Hepatocyte (in vitro differentiated cells): ENCODE data around the gene STK40. TPM values are rescaled to one million over a fixed set of nuclear protein-coding genes. Genes with fewer than 3 reads are reported as not detected.

Experiments
- DNase-seq: peaks from one replicate; pipeline ENCODE4 v3.0.0-alpha.2; 2016; ENCODE audit warnings: low spot score
- H2AFZ ChIP-seq: fragments of 200-600 bp; sonication (generic); 2 replicates; pipeline ENCODE4 v1.6.0; 2016; ENCODE audit warnings: antibody characterized with exemption, mild to moderate bottlenecking
- H3K27ac ChIP-seq: fragments of 200-600 bp; sonication (generic); 2 replicates; pipeline ENCODE4 v1.5.1; 2016; ENCODE audit warnings: mild to moderate bottlenecking
- H3K27me3 ChIP-seq: fragments of 200-600 bp; sonication (generic); 2 replicates; pipeline ENCODE4 v1.6.1; 2016
- H3K36me3 ChIP-seq: fragments of 200-600 bp; sonication (generic); replicated peaks from 2 replicates; pipeline ENCODE4 v1.5.1; 2016; ENCODE audit warnings: low read depth; ENCODE audit not compliant: insufficient read depth
- H3K4me1 ChIP-seq: fragments of 200-600 bp; sonication (generic); 2 replicates; pipeline ENCODE4 v1.5.1; 2016; ENCODE audit warnings: mild to moderate bottlenecking, moderate library complexity; ENCODE audit not compliant: insufficient read depth
- H3K4me2 ChIP-seq: fragments of 200-600 bp; sonication (generic); 2 replicates; pipeline ENCODE4 v1.6.0; 2016
- H3K4me3 ChIP-seq: fragments of 200-600 bp; sonication (generic); 2 replicates; pipeline ENCODE4 v1.5.1; 2016; ENCODE audit warnings: mild to moderate bottlenecking
- H3K79me2 ChIP-seq: fragments of 200-600 bp; sonication (generic); 2 replicates; pipeline ENCODE4 v1.6.0; 2017; ENCODE audit warnings: mild to moderate bottlenecking
- H3K9me2 ChIP-seq: fragments of 200-600 bp; sonication (generic); replicated peaks from 2 replicates; pipeline ENCODE4 v1.6.0; 2017; ENCODE audit warnings: mild to moderate bottlenecking; ENCODE audit not compliant: insufficient read depth
- H3K9me3 ChIP-seq: fragments of 200-600 bp; sonication (generic); 2 replicates; pipeline ENCODE4 v1.5.1; 2016; ENCODE audit warnings: low read depth, mild to moderate bottlenecking
- H4K20me1 ChIP-seq: fragments of 200-600 bp; sonication (generic); 2 replicates; pipeline ENCODE4 v1.6.0; 2016; ENCODE audit warnings: mild to moderate bottlenecking; ENCODE audit not compliant: insufficient read depth, poor library complexity, severe bottlenecking
- EZH2 ChIP-seq: fragments of 200-600 bp; sonication (generic); IDR thresholded peaks from 2 replicates; pipeline ENCODE4 v1.6.1; 2016; ENCODE audit warnings: antibody characterized with exemption, mild to moderate bottlenecking, borderline replicate concordance
- EZH2phosphoT487 ChIP-seq: fragments of 200-600 bp; sonication (generic); IDR thresholded peaks from one replicate; pipeline ENCODE4 v1.6.1; 2018; ENCODE audit warnings: antibody characterized with exemption, mild to moderate bottlenecking, low read depth, moderate library complexity; ENCODE audit not compliant: unreplicated experiment, severe bottlenecking
- WGBS: methylation state at CpG from one replicate; pipeline ENCODE4 v1.1.6; 2016; ENCODE audit warnings: low lambda C conversion rate; ENCODE audit errors: missing lambda C conversion rate; 5-methylcytosine and 5-hydroxymethylcytosine counted together
- polyA plus RNA-seq: library from polyadenylated mRNA; unstranded; fragments of >200 nt; fragmentation: Nextera tagmentation; extraction: Ambion mirVana; gene quantifications from 2 replicates; pipeline ENCODE4 v1.2.1, GENCODE V29; 2016
- total RNA-seq: library from RNA; depleted of rRNA; stranded (reverse); fragments of >200 nt; gene quantifications from 2 replicates; pipeline ENCODE4 v1.2.3, GENCODE V29; 2014
- TF ChIP-seq, protein P1 (sequence below): fragments of 200-600 bp; sonication (generic); IDR thresholded peaks from 2 replicates; pipeline ENCODE4 v1.5.1; 2016; ENCODE audit warnings: antibody characterized with exemption, mild to moderate bottlenecking; ENCODE audit not compliant: poor library complexity

The STK40 gene
- total and polyA plus RNA-seq, 2 experiments from 2014 or later: 30.7 to 56.3 TPM

- Histone ChIP-seq H4K20me1 (no peaks in the 10 kb centered on the region), H2AFZ (peak within 1 kb of the TSS; percentile 78), H3K27ac (peak within 1 kb of the TSS; percentile 96), H3K36me3 (no peaks in the 10 kb centered on the region), H3K4me2 (peak within 1 kb of the TSS; percentile 98), H3K27me3 (no peaks in the 10 kb centered on the region), H3K4me1 (peaks cover 45% of the 10 kb centered on the region), H3K4me3 (peak within 1 kb of the TSS; percentile 93), H3K9me2 (no peaks in the 10 kb centered on the region), H3K79me2 (peaks cover 12% of the 10 kb centered on the region), H3K9me3 (no peaks in the 10 kb centered on the region)
- DNase-seq: peak; percentile 90
- TF ChIP-seq, protein P1, sequence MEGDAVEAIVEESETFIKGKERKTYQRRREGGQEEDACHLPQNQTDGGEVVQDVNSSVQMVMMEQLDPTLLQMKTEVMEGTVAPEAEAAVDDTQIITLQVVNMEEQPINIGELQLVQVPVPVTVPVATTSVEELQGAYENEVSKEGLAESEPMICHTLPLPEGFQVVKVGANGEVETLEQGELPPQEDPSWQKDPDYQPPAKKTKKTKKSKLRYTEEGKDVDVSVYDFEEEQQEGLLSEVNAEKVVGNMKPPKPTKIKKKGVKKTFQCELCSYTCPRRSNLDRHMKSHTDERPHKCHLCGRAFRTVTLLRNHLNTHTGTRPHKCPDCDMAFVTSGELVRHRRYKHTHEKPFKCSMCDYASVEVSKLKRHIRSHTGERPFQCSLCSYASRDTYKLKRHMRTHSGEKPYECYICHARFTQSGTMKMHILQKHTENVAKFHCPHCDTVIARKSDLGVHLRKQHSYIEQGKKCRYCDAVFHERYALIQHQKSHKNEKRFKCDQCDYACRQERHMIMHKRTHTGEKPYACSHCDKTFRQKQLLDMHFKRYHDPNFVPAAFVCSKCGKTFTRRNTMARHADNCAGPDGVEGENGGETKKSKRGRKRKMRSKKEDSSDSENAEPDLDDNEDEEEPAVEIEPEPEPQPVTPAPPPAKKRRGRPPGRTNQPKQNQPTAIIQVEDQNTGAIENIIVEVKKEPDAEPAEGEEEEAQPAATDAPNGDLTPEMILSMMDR: no peak
- no peak for TF ChIP-seq EZH2phosphoT487
- TF ChIP-seq EZH2: no peak
- WGBS: 3% methylated on average over 19 of the region's 36 CpGs
Observed at GRCh38 chr1:36323636-36324352, 61.9 kb downstream of the STK40 start, which contains the start of gene EVA1B. EVA1B (minus strand) TSS chr1:36323645; CDS start chr1:36323037, 608 bp downstream.

DNA sequence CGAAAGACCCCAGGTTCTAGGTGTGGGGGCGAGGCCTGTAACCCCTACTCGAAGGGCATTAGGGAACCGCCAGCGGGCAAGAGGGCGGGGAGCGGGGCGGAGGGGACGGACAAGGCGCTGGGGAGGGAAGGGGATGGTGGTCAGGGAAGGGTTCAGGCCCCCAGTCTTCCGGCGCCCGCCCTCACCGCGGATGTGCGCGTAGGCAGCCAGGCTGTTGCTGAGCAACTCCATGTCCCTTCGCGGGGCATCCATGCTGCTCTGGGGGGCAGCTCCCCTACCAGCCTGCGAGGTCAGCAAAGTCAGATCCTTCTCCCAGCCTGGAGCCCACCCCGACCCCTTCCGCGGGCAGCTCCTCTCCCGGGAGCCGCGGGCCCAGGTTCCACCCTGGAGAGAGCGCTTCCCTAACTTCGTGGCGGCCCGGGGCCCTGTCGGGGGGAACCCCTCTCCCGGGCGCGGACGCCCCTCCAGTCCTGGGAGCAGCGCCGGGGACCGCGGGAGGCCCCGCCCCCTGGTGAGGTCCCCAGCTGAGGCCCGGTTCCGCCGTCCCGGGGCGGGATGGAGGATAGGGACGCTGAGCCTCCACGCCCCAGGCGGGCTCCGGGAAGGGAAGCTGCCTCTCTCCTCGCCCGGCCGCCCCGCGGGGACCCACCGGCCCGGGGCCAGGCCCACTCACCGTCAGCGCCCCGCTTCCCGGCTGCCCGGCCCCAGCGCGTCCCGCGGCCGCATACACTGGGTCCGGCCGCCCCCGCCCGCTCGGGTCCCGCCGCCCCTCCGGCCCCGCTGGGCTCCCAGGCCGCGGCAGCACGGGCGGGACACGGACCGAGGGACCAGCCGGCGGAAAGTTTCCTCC, 62.7 kb downstream of the STK40 start:
- Histone ChIP-seq H3K27me3 (no peaks in the 10 kb centered on the region), H4K20me1 (no peaks in the 10 kb centered on the region), H3K79me2 (peaks cover 12% of the 10 kb centered on the region), H3K4me2 (peak overlapping the region; percentile 98), H3K9me3 (no peaks in the 10 kb centered on the region), H3K27ac (peak overlapping the region; percentile 96), H3K4me3 (peak overlapping the region; percentile 93), H3K4me1 (peaks cover 45% of the 10 kb centered on the region), H3K36me3 (no peaks in the 10 kb centered on the region), H2AFZ (peak overlapping the region; percentile 78), H3K9me2 (no peaks in the 10 kb centered on the region)
- no peak for TF ChIP-seq EZH2
- TF ChIP-seq, protein P1: no peak
- no peak for TF ChIP-seq EZH2phosphoT487
- 3% methylated on average over 30 of the region's 83 CpGs for whole genome bisulfite sequencing
- DNase-seq: peak; percentile 67

DNA sequence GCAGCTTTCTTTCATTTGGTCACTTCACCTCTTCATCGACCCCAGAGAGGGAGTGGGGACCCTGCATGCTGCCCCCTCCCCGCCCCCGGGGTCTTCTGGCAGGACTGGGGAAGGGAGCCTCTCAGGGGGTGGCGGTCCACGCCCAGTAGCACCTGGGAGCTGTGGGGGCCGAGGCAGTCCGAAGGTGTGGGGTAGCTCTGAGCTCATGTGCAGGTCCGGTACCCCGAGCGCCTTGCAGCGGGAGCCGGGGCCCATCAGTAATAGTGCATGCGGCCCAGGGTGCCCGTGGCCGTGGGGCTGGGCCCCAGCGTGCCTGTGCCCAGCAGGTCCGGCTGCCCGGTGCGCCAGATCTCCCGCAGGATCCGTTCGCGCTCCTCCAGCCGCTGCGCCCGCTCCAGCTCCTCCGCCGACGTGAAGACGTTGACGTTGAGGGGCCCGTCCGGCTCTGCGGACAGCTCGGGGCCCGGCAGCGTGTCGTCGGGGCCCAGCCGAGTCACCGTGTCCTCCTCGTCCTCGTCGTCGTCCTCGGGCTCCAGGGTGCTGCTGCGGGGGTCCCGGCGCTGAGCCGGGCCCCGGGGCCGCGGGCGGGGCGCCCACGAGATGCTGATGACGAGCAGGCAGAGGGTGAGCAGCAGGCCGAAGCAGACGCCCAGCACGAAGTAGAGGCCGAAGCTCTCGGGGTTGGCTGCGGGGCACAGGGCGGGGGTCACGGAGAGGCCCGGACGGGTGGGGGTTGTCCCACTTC, 63.5 kb downstream of the STK40 start:
- H4K20me1 ChIP-seq: no peaks in the 10 kb centered on the region
- H3K79me2 ChIP-seq: peaks cover 12% of the 10 kb centered on the region
- 37% methylated on average over 52 of the region's 67 CpGs for WGBS
- peak overlapping the region; percentile 98 for H3K4me2 ChIP-seq
- no peaks in the 10 kb centered on the region for H3K9me2 ChIP-seq
- no peaks in the 10 kb centered on the region for H3K27me3 ChIP-seq
- DNase-seq: no peak
- peak overlapping the region; percentile 96 for H3K27ac ChIP-seq
- H3K9me3 ChIP-seq: no peaks in the 10 kb centered on the region
- H3K4me3 ChIP-seq: peak overlapping the region; percentile 93
- no peak overlapping the region for H2AFZ ChIP-seq
- no peak for TF ChIP-seq EZH2phosphoT487
- no peak for TF ChIP-seq EZH2
- TF ChIP-seq, protein P1: no peak
- peaks cover 44% of the 10 kb centered on the region for H3K4me1 ChIP-seq
- H3K36me3 ChIP-seq: no peaks in the 10 kb centered on the region
